GM10248 (cell line): Measurements from ENCODE around the gene MBNL2.

Experiments
- CTCF ChIA-PET: fragments of 300-600 bp; sonication (Branson Sonifier 250); formaldehyde crosslinking; extraction: SDS; loops from one replicate; lab custom pipeline; 2021; ENCODE audit warnings: antibody characterized with exemption; lab: Yijun Ruan, JAX
- POLR2A ChIA-PET: fragments of 350-650 bp; sonication (Branson Sonifier 250); formaldehyde crosslinking; extraction: SDS; loops from one replicate; lab custom pipeline; 2020; ENCODE audit warnings: antibody characterized with exemption; lab: Yijun Ruan, JAX
- DNase-seq: peaks from one replicate; pipeline ENCODE4 v3.0.0; 2012; ENCODE audit errors: extremely low spot score
- TF ChIP-seq, protein P1 (sequence below): IDR thresholded peaks from 2 replicates; pipeline ENCODE4 v1.5.1; 2012; ENCODE audit warnings: mild to moderate bottlenecking, low read depth; ENCODE audit errors: extremely low read depth, missing control alignments, control extremely low read depth

MBNL2 gene

DNA sequence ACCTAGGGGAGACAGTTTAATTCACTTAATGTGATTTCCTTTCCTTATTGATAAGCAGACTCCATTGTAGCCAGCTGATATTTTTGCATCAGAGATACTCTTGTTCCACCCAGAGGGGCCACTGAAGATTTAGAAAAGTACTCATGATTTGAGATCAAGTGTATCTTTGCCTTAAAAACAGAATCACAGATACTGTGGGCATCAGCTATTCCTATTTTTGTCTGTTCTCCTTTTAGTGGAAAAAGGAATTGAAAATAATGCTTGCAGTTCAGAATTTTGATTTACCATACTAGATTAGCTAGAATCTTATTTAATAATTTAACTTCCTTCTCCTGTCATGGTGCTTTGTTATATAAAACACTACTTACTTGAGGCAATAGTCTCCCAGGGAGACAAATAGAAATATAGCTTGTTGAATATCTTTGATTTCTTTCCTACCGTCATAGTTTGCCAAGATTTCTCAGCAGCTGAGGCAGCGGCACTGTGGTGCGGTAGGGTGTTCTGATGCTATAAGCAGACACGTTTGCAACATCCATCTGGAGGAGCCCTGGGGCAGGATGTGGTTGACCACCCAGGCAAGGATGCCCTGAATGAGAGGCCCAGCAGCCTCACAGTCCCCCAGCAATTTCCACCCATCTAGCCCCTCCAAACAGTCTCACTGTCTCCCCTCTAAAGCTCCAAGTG lies 164.8 kb downstream of the MBNL2 start:
- POLR2A ChIA-PET, result no interaction called here
- CTCF ChIA-PET, result interaction anchor here (1.1 to 2.1 kb wide), 6 partner anchors 10 to 278 kb away, joined by 3 to 7 read pairs (median 4); no protein-coding TSS in a partner anchor
- DNase-seq, result no peak
- TF ChIP-seq, protein P1, sequence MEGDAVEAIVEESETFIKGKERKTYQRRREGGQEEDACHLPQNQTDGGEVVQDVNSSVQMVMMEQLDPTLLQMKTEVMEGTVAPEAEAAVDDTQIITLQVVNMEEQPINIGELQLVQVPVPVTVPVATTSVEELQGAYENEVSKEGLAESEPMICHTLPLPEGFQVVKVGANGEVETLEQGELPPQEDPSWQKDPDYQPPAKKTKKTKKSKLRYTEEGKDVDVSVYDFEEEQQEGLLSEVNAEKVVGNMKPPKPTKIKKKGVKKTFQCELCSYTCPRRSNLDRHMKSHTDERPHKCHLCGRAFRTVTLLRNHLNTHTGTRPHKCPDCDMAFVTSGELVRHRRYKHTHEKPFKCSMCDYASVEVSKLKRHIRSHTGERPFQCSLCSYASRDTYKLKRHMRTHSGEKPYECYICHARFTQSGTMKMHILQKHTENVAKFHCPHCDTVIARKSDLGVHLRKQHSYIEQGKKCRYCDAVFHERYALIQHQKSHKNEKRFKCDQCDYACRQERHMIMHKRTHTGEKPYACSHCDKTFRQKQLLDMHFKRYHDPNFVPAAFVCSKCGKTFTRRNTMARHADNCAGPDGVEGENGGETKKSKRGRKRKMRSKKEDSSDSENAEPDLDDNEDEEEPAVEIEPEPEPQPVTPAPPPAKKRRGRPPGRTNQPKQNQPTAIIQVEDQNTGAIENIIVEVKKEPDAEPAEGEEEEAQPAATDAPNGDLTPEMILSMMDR, result no peak

DNA sequence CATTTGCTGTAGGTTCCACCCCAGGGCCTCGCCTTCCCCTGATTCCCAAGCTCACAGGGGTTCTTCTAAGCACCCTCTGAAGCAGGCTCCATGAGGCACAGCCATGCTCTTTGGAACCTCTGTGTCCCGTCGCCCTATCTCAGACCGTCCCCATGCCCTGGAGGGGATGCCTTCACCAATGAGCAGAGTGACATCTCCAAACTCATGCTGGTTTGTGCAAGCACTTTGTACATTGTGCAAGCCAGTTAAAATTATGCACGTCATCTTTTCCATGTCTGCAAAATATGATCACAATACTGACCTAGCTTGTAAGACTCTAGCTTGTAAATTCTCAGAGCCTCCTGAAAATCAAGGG lies 165.3 kb downstream of the MBNL2 start:
- ChIA-PET CTCF (interaction anchor here (1.1 to 2.1 kb wide), 5 partner anchors 10 to 278 kb away, joined by 3 to 7 read pairs (median 4); no protein-coding TSS in a partner anchor), POLR2A (no interaction called here)
- DNase-seq, result no peak
- TF ChIP-seq, protein P1, result no peak

DNA sequence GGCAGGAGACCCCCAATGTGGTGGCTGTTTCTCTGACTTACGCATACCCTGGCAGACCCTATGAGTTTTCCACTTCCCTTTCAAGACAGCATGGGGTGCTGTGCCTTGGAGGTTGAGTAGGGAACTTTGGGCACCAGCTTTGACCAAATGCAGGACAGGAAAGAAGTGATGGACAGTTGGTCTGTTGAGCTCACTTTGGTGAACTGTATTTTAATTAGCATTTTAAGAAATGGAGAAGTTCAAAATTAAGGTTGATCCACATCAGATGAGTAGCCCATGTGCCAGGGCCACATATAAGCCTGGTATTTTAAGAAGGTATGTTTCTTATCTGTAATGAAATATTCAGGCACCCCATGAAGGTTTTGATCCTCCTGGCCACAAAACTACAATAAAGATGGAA lies 165.8 kb downstream of the MBNL2 start:
- TF ChIP-seq, protein P1, result no peak
- CTCF ChIA-PET, result interaction anchor here (1.0 to 2.1 kb wide), 6 partner anchors 9 to 279 kb away, joined by 3 to 7 read pairs (median 4); no protein-coding TSS in a partner anchor
- POLR2A ChIA-PET, result no interaction called here
- no peak for DNase-seq

DNA sequence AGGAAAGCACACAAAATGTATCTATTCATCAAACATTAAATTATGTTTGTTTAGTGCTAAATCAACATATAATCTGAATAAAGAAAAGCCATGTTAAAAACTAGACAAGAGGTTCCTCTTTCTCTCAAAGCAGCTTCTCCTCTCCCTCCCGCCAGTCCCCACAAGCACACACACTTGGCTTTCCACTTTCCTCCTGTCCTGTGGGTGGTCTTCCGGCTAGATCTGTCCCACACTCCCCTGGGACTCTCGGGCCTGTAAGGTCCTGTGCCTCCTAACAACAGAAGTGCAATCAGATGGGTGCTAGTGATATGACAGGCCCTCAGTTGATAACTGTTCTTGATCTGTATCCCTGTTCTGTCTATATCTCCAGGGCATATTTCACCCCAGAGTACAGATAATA lies 166.2 kb downstream of the MBNL2 start:
- POLR2A ChIA-PET, result no interaction called here
- CTCF ChIA-PET, result interaction anchor here (1.0 to 1.6 kb wide), 3 partner anchors 19 to 29 kb away, joined by 3 to 7 read pairs (median 4); no protein-coding TSS in a partner anchor
- TF ChIP-seq, protein P1, result no peak
- no peak for DNase-seq

DNA sequence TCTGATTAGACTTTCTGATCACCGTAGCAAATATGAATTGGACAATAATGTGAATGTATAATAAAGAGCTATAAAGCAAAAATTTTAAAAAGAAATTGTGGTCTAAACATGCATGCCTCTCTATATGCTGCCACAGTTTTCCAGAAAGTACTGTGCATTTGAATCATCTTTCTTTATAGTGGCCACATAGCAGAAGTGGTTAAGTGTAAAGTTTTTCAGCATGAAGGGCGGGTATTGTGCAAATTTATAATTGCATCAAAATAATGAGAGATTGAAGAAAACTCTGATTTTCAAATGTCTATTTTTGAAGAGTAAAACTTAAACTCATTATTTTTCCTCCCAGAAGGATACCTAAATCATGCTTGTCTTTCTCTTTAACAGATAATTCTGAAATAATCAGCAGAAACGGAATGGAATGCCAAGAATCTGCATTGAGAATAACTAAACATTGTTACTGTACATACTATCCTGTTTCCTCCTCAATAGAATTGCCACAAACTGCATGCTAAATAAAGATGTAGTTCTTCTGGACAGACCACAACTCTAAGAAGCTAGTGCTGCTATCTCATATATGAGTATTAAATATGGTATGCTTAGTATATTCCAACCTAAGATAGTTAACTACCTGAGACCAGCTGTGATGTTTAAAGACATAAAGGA lies 168.9 kb downstream of the MBNL2 start:
- ChIA-PET CTCF (interaction anchor here (1.2 to 1.5 kb wide), 4 partner anchors 12 to 281 kb away, joined by 3 to 4 read pairs (median 3); no protein-coding TSS in a partner anchor), POLR2A (no interaction called here)
- DNase-seq, result no peak
- TF ChIP-seq, protein P1, result no peak

DNA sequence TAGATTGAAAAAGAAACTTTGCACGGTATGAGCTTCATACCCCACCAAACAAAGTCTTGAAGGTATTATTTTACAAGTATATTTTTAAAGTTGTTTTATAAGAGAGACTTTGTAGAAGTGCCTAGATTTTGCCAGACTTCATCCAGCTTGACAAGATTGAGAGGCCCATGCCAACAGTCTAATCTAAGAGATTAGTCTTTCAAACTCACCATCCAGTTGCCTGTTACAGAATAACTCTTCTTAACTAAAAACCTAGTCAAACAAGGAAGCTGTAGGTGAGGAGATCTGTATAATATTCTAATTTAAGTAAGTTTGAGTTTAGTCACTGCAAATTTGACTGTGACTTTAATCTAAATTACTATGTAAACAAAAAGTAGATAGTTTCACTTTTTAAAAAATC lies 169.9 kb downstream of the MBNL2 start:
- DNase-seq, result no peak

More for the DNA sequence above, 169.9 kb downstream of the MBNL2 start:
- ChIA-PET CTCF (interaction anchor here (1.1 to 1.5 kb wide), 5 partner anchors 11 to 282 kb away, joined by 3 to 4 read pairs (median 3); no protein-coding TSS in a partner anchor), POLR2A (no interaction called here)
- TF ChIP-seq, protein P1, result no peak
